Activated CD8-positive, alpha-beta memory T cell treated with anti-CD3 and anti-CD28 coated beads, Interleukin-2, amount 10 ng/mL, durations not matched to agents 7 days and 5 days (primary cell): ENCODE results near the gene CES2. TPM values are rescaled to one million over a fixed set of nuclear protein-coding genes. Genes with fewer than 3 reads are reported as not detected.

Experiments
- ATAC-seq: fragments of 150-1000 bp; cut with Tn5 transposase; one replicate; pipeline ENCODE4 v1.10.0; 2021; ENCODE audit warnings: moderate library complexity
- CTCF ChIA-PET: fragments of 350-600 bp; sonication (Branson Sonifier 250); formaldehyde crosslinking; loops from one replicate; lab custom pipeline; 2021; ENCODE audit warnings: antibody characterized with exemption; lab: Charles Lee
- DNase-seq: peaks from one replicate; pipeline ENCODE4 v3.0.0-alpha.2; 2020
- H3K27ac Mint-ChIP-seq: one replicate; pipeline ENCODE4 v1.8.0; 2021; ENCODE audit warnings: mild to moderate bottlenecking, mixed read lengths
- H3K27me3 Mint-ChIP-seq: one replicate; pipeline ENCODE4 v1.8.0; 2021; ENCODE audit warnings: mixed read lengths
- H3K36me3 Mint-ChIP-seq: one replicate; pipeline ENCODE4 v1.8.0; 2021; ENCODE audit warnings: mild to moderate bottlenecking, mixed read lengths
- H3K4me1 Mint-ChIP-seq: one replicate; pipeline ENCODE4 v1.8.0; 2021; ENCODE audit warnings: mixed read lengths
- H3K4me3 Mint-ChIP-seq: one replicate; pipeline ENCODE4 v1.8.0; 2021; ENCODE audit warnings: mild to moderate bottlenecking, moderate library complexity, mixed read lengths
- H3K9me3 Mint-ChIP-seq: one replicate; pipeline ENCODE4 v1.8.0; 2022; ENCODE audit warnings: low read depth, mixed read lengths
- total RNA-seq, 2 experiments: library from RNA; stranded (reverse); gene quantifications; one replicate each; pipeline ENCODE4 v1.2.3, GENCODE V29; 2021

CES2 gene, protein sequence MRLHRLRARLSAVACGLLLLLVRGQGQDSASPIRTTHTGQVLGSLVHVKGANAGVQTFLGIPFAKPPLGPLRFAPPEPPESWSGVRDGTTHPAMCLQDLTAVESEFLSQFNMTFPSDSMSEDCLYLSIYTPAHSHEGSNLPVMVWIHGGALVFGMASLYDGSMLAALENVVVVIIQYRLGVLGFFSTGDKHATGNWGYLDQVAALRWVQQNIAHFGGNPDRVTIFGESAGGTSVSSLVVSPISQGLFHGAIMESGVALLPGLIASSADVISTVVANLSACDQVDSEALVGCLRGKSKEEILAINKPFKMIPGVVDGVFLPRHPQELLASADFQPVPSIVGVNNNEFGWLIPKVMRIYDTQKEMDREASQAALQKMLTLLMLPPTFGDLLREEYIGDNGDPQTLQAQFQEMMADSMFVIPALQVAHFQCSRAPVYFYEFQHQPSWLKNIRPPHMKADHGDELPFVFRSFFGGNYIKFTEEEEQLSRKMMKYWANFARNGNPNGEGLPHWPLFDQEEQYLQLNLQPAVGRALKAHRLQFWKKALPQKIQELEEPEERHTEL
- total RNA-seq, result 10 to 100 TPM; 34.1 to 35.5 TPM

DNA sequence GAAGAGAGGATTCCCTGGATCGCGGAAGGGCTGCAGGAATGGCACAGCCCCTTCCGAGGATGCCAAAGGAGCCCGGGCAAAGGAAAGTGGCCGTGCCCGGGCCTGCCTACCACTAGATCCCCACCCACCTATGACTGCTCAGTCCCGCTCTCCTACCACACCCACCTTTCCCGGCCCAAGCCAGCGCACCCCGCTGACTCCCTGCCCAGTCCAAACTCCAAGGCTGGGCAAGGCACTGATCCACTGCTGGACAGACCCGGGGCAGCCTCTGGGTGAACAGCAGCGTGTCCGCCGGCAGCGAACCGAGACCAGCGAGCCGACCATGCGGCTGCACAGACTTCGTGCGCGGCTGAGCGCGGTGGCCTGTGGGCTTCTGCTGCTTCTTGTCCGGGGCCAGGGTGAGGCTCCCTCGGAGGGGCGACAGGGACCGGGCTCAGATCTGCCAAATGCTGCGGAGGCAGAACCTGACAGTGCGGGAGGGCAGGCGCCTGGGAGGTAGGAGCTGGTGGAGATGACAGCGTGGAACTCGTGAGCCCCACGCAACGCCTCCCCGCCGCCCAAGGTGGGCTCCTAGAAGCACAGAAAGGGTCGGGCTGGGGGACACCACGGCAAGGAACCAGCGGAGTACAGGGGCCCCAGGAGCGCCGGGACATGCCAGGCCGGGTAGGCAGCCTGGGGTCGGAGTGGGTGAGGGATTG lies at the start of gene CES2:
TSS of gene CES2 (plus strand) at position 203 of the 698 bp plus-strand sequence. CDS start at position 323, 120 bp downstream.
- Mint-ChIP-seq H3K9me3 (no peaks in the 10 kb centered on the region), H3K27ac (peak within 1 kb of the TSS; percentile 95), H3K36me3 (peaks cover 14% of the 10 kb centered on the region), H3K27me3 (no peaks in the 10 kb centered on the region), H3K4me3 (peak within 1 kb of the TSS; percentile 91), H3K4me1 (peaks cover 51% of the 10 kb centered on the region)
- DNase-seq, result no peak
- ATAC-seq, result no peak
- CTCF ChIA-PET, result interaction anchor here (1.1 to 1.6 kb wide), 3 partner anchors 12 to 62 kb away, joined by 3 to 5 read pairs (median 5); no protein-coding TSS in a partner anchor

DNA sequence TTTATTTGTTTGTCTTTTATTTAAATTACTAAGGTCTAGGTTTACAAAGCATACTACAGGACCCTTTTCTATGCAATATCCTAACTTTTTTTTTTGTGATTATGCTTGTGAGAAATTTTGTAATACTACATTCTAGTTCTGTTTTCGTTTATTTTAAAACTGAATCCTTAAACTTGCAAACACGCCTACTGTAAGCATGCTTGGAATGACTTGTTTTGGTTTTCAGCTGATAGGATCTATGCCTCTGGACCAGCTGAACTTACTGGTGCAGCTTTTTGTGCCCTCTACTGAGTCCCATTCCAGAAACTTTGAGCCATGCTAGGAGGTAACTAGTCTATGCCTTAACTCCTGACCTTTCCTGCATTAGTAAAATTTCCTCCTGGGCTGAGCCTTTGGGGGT lies 49.0 kb upstream of the CES2 start:
- H3K4me1 Mint-ChIP-seq, result peaks cover 48% of the 10 kb centered on the region
- DNase-seq, result no peak
- peaks cover 25% of the 10 kb centered on the region for H3K36me3 Mint-ChIP-seq
- no peaks in the 10 kb centered on the region for H3K9me3 Mint-ChIP-seq
- no peak overlapping the region for H3K4me3 Mint-ChIP-seq
- H3K27ac Mint-ChIP-seq, result no peak overlapping the region
- CTCF ChIA-PET, result interaction anchor here (1.3 to 1.7 kb wide), 3 partner anchors 13 to 23 kb away, joined by 3 to 7 read pairs (median 6); no protein-coding TSS in a partner anchor
- H3K27me3 Mint-ChIP-seq, result no peaks in the 10 kb centered on the region
- ATAC-seq, result no peak

DNA sequence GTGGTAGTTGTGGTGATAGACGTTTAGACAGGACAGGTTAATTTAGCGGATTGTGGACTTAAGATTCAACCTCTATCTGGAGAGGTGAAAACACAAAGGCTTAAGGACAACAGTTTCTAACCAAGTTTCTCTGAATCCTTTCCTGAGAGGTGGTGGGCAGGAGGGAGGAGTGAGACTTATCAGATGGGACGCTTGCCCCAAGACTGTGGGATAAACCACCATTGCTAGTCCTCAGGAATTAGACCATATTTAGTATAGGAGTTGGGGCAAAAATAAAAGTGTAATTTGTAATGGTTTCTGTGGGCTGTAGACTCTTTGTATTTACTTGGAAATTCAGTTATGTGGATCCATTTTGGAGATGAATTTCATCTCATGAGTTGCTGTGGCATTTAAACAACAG lies 48.4 kb upstream of the CES2 start:
- H3K27me3 Mint-ChIP-seq, result no peaks in the 10 kb centered on the region
- ATAC-seq, result no peak
- CTCF ChIA-PET, result interaction anchor here (1.3 to 1.7 kb wide), 3 partner anchors 13 to 23 kb away, joined by 3 to 7 read pairs (median 6); no protein-coding TSS in a partner anchor
- DNase-seq, result no peak
- no peak overlapping the region for H3K4me3 Mint-ChIP-seq
- H3K27ac Mint-ChIP-seq, result no peak overlapping the region
- H3K4me1 Mint-ChIP-seq, result peaks cover 42% of the 10 kb centered on the region
- H3K9me3 Mint-ChIP-seq, result no peaks in the 10 kb centered on the region
- peaks cover 27% of the 10 kb centered on the region for H3K36me3 Mint-ChIP-seq

DNA sequence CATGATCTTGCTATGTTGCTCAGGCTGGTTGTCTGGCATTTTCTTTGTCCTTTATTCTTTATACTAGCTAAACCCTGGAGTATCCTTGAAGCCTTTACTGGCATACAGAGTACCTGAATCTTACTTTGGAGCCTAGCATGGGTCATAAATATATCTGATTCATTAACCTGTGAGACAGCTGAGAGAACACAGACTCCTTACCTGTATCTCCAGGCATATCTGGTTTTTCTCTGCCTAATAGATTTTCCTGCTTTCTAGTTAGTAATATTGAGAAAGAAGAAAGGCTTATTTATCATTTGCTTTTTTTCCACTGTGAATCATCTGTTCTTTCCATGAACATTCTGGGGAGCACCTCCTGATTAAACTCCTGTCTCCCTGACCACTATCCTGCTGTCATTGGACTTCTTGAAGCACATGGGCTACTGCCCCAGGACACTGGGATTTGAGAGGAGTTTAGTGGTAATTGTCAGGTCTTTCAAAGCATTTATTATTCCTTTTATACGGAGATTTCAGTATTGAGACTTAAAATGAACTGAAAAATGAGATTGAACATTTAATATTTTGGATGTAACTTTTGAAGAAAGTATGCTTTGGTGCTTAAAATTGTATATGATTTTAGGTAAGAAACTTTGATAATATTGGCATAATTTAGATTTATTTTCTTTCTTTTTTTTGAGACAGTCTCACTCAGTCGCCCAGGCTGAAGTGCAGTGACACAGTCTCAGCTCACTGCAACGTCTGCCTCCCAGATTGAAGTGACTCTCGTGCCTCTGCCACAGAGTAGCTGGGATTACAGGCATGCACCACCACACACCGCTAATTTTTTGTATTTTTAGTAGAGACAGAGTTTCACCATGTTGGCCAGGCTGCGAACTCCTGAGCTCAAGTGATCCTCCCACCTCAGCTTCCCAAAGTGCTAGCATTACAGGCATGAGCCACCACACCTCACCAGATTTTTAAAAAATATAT lies 46.4 kb upstream of the CES2 start:
- Mint-ChIP-seq H3K9me3 (no peaks in the 10 kb centered on the region), H3K4me1 (peaks cover 45% of the 10 kb centered on the region), H3K36me3 (peaks cover 25% of the 10 kb centered on the region), H3K27me3 (no peaks in the 10 kb centered on the region), H3K4me3 (no peak overlapping the region), H3K27ac (no peak overlapping the region)
- CTCF ChIA-PET, result interaction anchor here (0.6 to 2.0 kb wide), 4 partner anchors 7 to 66 kb away, joined by 4 to 16 read pairs (median 4); partner anchors contain the start of gene PDP2
- ATAC-seq (no peak), DNase-seq (no peak)

DNA sequence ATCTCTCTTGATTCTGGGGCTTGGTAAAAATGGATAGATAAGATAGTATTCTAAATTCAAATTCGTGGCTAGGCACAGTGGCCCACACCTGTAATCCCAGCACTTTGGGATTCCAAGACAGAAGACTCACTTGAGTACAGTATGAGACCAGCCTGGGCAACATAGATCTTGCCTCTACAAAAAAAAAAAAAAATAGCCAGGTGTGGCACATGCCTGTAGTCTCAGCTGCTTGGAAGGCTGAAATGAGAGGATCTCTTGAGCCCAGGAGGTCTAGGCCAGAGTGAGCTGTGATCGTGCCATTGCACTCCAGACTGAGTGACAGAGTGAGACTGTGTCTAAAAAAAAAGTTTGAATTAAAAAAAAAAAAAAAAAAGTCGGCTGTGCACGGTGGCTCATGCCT lies 45.7 kb upstream of the CES2 start:
- H3K4me3 Mint-ChIP-seq, result no peak overlapping the region
- CTCF ChIA-PET, result interaction anchor here (2.0 to 7.3 kb wide), 2 partner anchors 8 to 34 kb away, joined by 16 to 140 read pairs; partner anchors contain the start of genes CDH16, PDP2 and RRAD
- ATAC-seq (no peak), DNase-seq (no peak)
- peaks cover 44% of the 10 kb centered on the region for H3K4me1 Mint-ChIP-seq
- H3K9me3 Mint-ChIP-seq, result no peaks in the 10 kb centered on the region
- no peak overlapping the region for H3K27ac Mint-ChIP-seq
- H3K36me3 Mint-ChIP-seq, result peaks cover 20% of the 10 kb centered on the region
- no peaks in the 10 kb centered on the region for H3K27me3 Mint-ChIP-seq

DNA sequence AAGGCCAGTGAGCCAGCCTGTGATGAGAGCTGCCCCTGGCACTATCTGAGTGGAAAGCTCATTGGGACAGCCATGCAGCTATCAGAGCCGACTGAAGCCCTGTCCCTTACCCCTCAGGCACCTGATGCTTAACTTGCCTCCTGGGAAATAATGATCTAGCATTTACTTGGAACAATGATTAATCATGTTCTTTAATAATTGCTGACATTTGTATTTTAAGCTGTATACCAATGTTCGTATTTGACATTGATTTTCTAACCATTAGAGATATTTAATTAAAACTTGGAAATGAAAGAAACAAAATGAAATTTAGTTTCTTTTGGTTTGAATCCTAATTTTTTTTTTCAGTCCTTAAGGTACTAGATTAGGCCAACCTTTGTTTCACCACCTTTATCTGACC lies 44.5 kb upstream of the CES2 start:
- Mint-ChIP-seq H3K4me1 (peaks cover 41% of the 10 kb centered on the region), H3K9me3 (no peaks in the 10 kb centered on the region), H3K27me3 (no peaks in the 10 kb centered on the region), H3K27ac (no peak overlapping the region), H3K4me3 (no peak overlapping the region), H3K36me3 (peaks cover 12% of the 10 kb centered on the region)
- CTCF ChIA-PET, result interaction anchor here (0.8 to 7.3 kb wide), 6 partner anchors 9 to 466 kb away, joined by 3 to 140 read pairs (median 6); partner anchors contain the start of genes CDH16, PDP2 and RRAD
- DNase-seq (no peak), ATAC-seq (no peak)

DNA sequence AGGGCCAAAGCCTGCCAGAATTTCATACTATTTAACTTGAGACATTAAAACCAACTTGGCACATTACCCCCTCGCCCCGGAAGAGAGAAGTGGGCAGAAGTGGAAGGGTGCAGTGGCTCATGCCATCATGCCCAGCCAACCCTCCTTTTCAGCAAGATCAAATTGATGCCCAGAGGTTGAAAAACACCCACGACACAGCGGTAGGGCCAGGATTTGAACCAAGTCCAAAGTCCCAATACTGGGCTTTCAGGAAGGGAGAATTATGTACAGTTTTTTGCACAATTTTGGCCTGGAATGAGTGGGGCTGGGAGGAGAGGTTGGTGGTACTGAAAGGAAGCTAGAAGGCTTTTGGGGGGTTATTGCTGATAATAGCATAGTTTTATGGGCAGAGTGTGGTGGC lies 44.0 kb upstream of the CES2 start:
- ATAC-seq (no peak), DNase-seq (no peak)
- peak overlapping the region; percentile 0 for H3K27ac Mint-ChIP-seq
- CTCF ChIA-PET, result interaction anchor here (0.9 to 7.3 kb wide), 4 partner anchors 10 to 32 kb away, joined by 3 to 140 read pairs (median 12); partner anchors contain the start of genes CDH16, PDP2 and RRAD
- peaks cover 38% of the 10 kb centered on the region for H3K4me1 Mint-ChIP-seq
- H3K4me3 Mint-ChIP-seq, result no peak overlapping the region
- no peaks in the 10 kb centered on the region for H3K27me3 Mint-ChIP-seq
- H3K9me3 Mint-ChIP-seq, result no peaks in the 10 kb centered on the region
- H3K36me3 Mint-ChIP-seq, result peaks cover 11% of the 10 kb centered on the region

DNA sequence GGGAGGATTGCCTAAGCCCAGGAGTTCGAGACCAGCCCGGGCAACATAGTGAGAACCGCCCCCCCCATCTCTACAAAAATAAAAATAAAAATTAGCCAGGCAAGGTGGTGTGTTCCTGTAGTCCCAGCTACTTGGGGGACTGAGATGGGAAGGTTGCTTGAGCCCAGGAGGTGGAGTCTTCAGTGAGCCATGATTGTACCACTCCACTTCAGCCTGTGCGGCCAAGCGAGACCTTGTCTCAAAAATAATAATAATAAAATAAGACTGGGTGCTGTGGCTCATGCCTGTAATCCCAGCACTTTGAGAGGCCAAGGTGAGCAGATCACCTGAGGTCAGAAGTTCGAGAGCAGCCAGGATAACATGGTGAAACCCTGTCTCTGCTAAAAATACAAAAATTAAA lies 43.5 kb upstream of the CES2 start:
- H3K9me3 Mint-ChIP-seq, result no peaks in the 10 kb centered on the region
- no peak for ATAC-seq
- DNase-seq, result no peak
- CTCF ChIA-PET, result interaction anchor here (0.9 to 7.3 kb wide), 8 partner anchors 10 to 264 kb away, joined by 3 to 140 read pairs (median 9); partner anchors contain the start of genes CDH16, PDP2 and RRAD
- H3K27me3 Mint-ChIP-seq, result no peaks in the 10 kb centered on the region
- no peak overlapping the region for H3K4me3 Mint-ChIP-seq
- H3K36me3 Mint-ChIP-seq, result peaks cover 11% of the 10 kb centered on the region
- no peak overlapping the region for H3K27ac Mint-ChIP-seq
- peaks cover 34% of the 10 kb centered on the region for H3K4me1 Mint-ChIP-seq

DNA sequence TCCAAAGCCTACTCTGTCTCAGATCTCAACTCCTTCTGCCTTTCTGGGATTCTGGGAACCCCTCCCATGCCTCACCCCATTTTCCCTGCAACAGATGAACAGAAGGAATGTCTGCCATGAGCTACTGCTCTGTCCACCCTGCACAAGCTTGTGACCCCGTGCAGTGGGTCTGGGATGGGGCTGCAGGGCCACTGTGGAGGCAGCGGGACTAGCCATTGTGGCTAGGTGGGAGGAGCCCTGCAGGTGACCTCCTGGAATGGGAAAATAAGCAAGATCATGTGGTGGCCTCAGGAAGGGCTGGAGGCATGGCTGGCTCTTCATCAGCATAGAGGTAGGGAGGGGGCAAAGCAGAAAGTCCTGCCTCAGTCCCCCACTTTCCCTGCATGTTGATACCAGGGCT lies 41.3 kb upstream of the CES2 start:
- H3K27ac Mint-ChIP-seq, result no peak overlapping the region
- no peaks in the 10 kb centered on the region for H3K9me3 Mint-ChIP-seq
- no peaks in the 10 kb centered on the region for H3K27me3 Mint-ChIP-seq
- peaks cover 2% of the 10 kb centered on the region for H3K36me3 Mint-ChIP-seq
- CTCF ChIA-PET, result interaction anchor here (0.9 to 7.3 kb wide), 10 partner anchors 13 to 267 kb away, joined by 3 to 140 read pairs (median 11); partner anchors contain the start of genes CDH16, NAE1, PDP2 and RRAD
- H3K4me3 Mint-ChIP-seq, result no peak overlapping the region
- ATAC-seq (no peak), DNase-seq (no peak)
- H3K4me1 Mint-ChIP-seq, result peaks cover 20% of the 10 kb centered on the region

DNA sequence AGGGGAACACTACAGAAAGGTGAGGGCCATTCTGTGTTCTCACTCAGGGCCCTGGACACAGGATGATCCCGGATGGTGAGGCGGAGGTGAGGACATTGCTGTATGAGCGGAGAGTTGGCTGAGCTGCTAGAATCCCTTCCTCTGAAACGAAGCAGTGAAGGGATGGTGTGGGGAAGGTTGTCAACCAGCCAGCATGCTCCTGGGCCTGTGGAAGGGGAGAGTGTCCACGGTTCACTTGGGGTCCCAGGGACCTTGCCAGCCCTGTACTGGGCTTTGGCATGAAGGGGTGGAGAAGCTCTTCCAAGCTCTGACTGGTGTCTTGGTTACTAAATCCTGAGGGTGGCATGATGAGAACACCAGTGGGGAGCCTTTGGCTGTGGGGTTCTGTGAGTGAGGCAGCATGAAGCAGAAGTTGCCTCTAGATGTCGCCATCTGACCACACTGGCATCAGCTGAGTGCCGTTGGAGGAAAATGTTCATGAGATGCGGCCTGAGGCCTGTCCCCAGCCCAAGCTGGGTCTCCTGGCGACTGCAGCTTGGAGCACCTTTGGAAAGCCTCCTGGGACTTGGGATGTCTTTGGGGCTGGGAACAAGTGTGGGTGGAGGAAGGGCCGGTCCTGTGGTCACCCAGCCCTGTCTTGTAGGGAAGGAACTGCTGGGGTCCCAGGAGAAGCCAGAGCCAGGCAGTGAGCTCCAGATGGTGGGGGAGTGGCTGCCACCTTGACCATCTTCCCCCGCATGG lies 40.2 kb upstream of the CES2 start:
- DNase-seq (peak; percentile 83), ATAC-seq (peak; percentile 90)
- peak overlapping the region; percentile 13 for H3K27ac Mint-ChIP-seq
- peaks cover 20% of the 10 kb centered on the region for H3K4me1 Mint-ChIP-seq
- CTCF ChIA-PET, result interaction anchor here (0.6 to 7.3 kb wide), 27 partner anchors 9 to 383 kb away, joined by 3 to 140 read pairs (median 4); partner anchors contain the start of genes CDH16, CIAO2B, NAE1 and PDP2
- H3K27me3 Mint-ChIP-seq, result no peaks in the 10 kb centered on the region
- H3K9me3 Mint-ChIP-seq, result no peaks in the 10 kb centered on the region
- H3K4me3 Mint-ChIP-seq, result no peak overlapping the region
- H3K36me3 Mint-ChIP-seq, result peaks cover 2% of the 10 kb centered on the region

DNA sequence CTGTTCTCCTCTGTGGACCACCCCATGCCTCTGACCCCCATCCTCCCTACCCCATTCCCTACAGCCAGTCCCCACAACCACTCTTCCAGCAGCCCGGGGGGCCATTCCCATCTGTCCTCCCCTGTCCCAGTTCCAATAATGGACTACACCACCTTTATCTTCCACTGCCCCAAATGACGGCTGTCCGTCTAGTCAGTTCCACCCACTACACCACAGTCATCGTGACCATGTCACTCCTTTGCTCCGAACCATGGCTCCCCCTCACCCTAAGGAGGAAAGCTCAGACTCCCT lies 39.7 kb upstream of the CES2 start:
- H3K36me3 Mint-ChIP-seq, result peaks cover 2% of the 10 kb centered on the region

More for the DNA sequence above, 39.7 kb upstream of the CES2 start:
- DNase-seq (no peak), ATAC-seq (no peak)
- CTCF ChIA-PET, result interaction anchor here (0.6 to 7.3 kb wide), 26 partner anchors 9 to 383 kb away, joined by 3 to 140 read pairs (median 4); partner anchors contain the start of genes CDH16, CIAO2B, NAE1 and PDP2
- H3K27me3 Mint-ChIP-seq, result no peaks in the 10 kb centered on the region
- no peak overlapping the region for H3K4me3 Mint-ChIP-seq
- peaks cover 20% of the 10 kb centered on the region for H3K4me1 Mint-ChIP-seq
- H3K27ac Mint-ChIP-seq, result no peak overlapping the region
- no peaks in the 10 kb centered on the region for H3K9me3 Mint-ChIP-seq
